ENCODE measurements around the gene RBP5. TPM values are rescaled to one million over a fixed set of nuclear protein-coding genes. Genes with fewer than 3 reads are reported as not detected.

The RBP5 gene
- total and polyA plus RNA-seq, 2 donors (not counting 1 experiment from before 2014, with no cell fraction given) = not detected

DNA sequence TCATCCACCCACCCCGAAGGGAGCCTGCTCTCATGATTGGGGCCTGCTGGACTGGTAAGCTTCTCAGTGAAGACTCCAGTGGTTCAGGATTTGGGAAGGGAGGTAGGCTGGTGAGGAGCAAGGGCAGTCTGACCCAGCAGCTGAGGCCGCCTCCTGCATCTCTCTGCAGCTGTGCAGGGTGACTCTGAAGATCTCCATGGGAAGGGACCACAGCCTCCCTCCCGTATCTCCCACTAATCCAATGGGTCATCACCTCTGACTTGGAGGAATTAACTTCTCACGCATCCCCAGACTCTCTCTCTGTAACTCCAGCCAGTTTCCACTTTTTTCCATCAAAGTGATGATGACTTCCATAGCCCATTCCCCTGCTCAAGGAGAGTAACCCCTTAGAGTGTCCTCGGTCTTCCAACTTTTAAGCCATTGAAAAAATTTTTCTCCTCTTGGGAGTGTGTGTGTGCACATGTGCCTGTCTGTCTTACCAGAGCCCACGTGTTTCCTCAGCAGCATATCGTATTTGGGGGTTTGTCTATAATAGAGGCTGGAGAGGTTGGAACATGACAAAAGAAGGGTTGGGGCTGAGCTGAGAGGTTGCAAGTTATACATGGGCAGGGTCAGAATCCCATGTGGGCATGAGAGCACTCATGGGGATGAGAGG, 12.8 kb upstream of the RBP5 start:
- Histone ChIP-seq H3K4me2 (ENCODE audit: extremely low read depth, insufficient read depth, low read length) (no peak overlapping the region), H3K9ac (ENCODE audit: insufficient read depth, low read length) (no peak overlapping the region), H3K79me2 (ENCODE audit: control insufficient read depth, insufficient read depth, low read length) (no peaks in the 10 kb centered on the region), H3K4me1 (ENCODE audit: control insufficient read depth, extremely low read depth, insufficient read depth, low read length) (no peaks in the 10 kb centered on the region), H3K9me3 (ENCODE audit: control insufficient read depth, insufficient read depth, low read depth, low read length) (no peaks in the 10 kb centered on the region), H3K36me3 (ENCODE audit: control insufficient read depth, insufficient read depth, low read length) (peaks cover 5% of the 10 kb centered on the region), H3K27me3 (ENCODE audit: control insufficient read depth, insufficient read depth, low read length) (no peaks in the 10 kb centered on the region), H3K4me3 (replicated peaks in 1 of 4; ENCODE audit: control extremely low read depth in 1 of 4, insufficient read depth in 1 of 4, low read depth in 3 of 4, low read length in 4 of 4) (no peak overlapping the region), H2AFZ (ENCODE audit: low read length) (no peak overlapping the region), H3K27ac (ENCODE audit: insufficient read depth, low read length) (no peak overlapping the region), H4K20me1 (ENCODE audit: control insufficient read depth, extremely low read depth, insufficient read depth, low read length) (no peaks in the 10 kb centered on the region)
- no peak for DNase-seq (ENCODE audit: low read depth in 2 of 2)
- no peak for TF ChIP-seq EZH2 (IDR thresholded peaks at IDR 0.05; ENCODE audit: low read length, missing control alignments)
- TF ChIP-seq, protein P1, sequence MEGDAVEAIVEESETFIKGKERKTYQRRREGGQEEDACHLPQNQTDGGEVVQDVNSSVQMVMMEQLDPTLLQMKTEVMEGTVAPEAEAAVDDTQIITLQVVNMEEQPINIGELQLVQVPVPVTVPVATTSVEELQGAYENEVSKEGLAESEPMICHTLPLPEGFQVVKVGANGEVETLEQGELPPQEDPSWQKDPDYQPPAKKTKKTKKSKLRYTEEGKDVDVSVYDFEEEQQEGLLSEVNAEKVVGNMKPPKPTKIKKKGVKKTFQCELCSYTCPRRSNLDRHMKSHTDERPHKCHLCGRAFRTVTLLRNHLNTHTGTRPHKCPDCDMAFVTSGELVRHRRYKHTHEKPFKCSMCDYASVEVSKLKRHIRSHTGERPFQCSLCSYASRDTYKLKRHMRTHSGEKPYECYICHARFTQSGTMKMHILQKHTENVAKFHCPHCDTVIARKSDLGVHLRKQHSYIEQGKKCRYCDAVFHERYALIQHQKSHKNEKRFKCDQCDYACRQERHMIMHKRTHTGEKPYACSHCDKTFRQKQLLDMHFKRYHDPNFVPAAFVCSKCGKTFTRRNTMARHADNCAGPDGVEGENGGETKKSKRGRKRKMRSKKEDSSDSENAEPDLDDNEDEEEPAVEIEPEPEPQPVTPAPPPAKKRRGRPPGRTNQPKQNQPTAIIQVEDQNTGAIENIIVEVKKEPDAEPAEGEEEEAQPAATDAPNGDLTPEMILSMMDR (conservative IDR thresholded peaks at IDR 0.05 in 1 of 2, IDR thresholded peaks at IDR 0.05 in 1 of 2; ENCODE audit: low read depth in 1 of 2, low read length in 2 of 2) = no peak

DNA sequence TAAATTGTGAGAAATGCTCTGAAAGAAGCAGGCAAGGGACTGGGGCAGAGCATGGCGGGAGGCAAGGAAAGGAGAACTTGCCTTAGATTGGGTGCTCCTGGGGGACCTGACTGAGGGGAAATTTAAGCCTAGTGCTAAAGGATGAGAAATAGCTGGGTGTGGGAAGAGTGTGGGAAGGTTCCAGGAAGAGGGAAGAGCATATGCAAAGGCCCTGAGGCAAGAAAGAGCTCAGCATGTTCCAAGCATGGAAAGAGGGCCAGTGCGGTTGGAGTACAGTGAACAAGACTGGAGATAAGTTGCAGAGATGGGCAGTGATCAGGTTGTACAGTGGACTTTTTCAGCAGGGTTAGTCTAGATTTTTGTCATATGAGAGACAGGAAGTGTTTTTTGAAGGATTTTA, 10.5 kb upstream of the RBP5 start:
- Histone ChIP-seq H3K4me2 (ENCODE audit: extremely low read depth, insufficient read depth, low read length) (no peak overlapping the region), H3K36me3 (ENCODE audit: control insufficient read depth, insufficient read depth, low read length) (peaks cover 7% of the 10 kb centered on the region), H3K4me3 (replicated peaks in 1 of 4; ENCODE audit: control extremely low read depth in 1 of 4, insufficient read depth in 1 of 4, low read depth in 3 of 4, low read length in 4 of 4) (no peak overlapping the region), H3K9me3 (ENCODE audit: control insufficient read depth, insufficient read depth, low read depth, low read length) (no peaks in the 10 kb centered on the region), H3K27ac (ENCODE audit: insufficient read depth, low read length) (no peak overlapping the region), H3K27me3 (ENCODE audit: control insufficient read depth, insufficient read depth, low read length) (no peaks in the 10 kb centered on the region), H4K20me1 (ENCODE audit: control insufficient read depth, extremely low read depth, insufficient read depth, low read length) (no peaks in the 10 kb centered on the region), H3K9ac (ENCODE audit: insufficient read depth, low read length) (no peak overlapping the region), H3K79me2 (ENCODE audit: control insufficient read depth, insufficient read depth, low read length) (no peaks in the 10 kb centered on the region), H2AFZ (ENCODE audit: low read length) (no peak overlapping the region), H3K4me1 (ENCODE audit: control insufficient read depth, extremely low read depth, insufficient read depth, low read length) (no peaks in the 10 kb centered on the region)
- no peak for DNase-seq (ENCODE audit: low read depth in 2 of 2)
- no peak for TF ChIP-seq EZH2 (IDR thresholded peaks at IDR 0.05; ENCODE audit: low read length, missing control alignments)
- TF ChIP-seq, protein P1 (conservative IDR thresholded peaks at IDR 0.05 in 1 of 2, IDR thresholded peaks at IDR 0.05 in 1 of 2; ENCODE audit: low read depth in 1 of 2, low read length in 2 of 2) = no peak

DNA sequence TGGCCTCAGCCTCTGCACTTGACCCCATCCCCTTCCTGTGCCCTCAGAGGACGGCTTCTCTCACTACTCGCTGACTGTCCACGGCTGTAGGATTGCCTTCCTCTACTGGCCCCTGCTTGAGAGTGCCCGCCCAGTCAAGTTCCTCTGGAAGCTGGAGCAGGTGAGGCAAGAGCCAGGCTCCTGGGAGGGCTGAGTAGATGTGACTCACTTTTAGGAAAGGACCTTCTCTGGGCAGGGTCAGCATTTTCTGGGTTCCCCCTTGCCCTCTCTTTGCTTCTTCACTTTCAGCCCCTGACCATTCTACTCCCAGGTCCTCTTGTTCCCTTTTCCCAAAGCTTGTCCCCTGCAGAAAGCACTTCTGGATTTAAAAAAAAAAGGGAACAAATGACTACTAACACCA, 9.2 kb upstream of the RBP5 start:
- peaks cover 7% of the 10 kb centered on the region for H3K36me3 ChIP-seq (ENCODE audit: control insufficient read depth, insufficient read depth, low read length)
- DNase-seq (ENCODE audit: low read depth in 2 of 2) = no peak

More for the DNA sequence above, 9.2 kb upstream of the RBP5 start:
- no peak overlapping the region for H3K9ac ChIP-seq (ENCODE audit: insufficient read depth, low read length)
- no peaks in the 10 kb centered on the region for H3K4me1 ChIP-seq (ENCODE audit: control insufficient read depth, extremely low read depth, insufficient read depth, low read length)
- no peak overlapping the region for H3K4me2 ChIP-seq (ENCODE audit: extremely low read depth, insufficient read depth, low read length)
- H3K9me3 ChIP-seq (ENCODE audit: control insufficient read depth, insufficient read depth, low read depth, low read length) = no peaks in the 10 kb centered on the region
- no peak overlapping the region for H2AFZ ChIP-seq (ENCODE audit: low read length)
- TF ChIP-seq, protein P1 (conservative IDR thresholded peaks at IDR 0.05 in 1 of 2, IDR thresholded peaks at IDR 0.05 in 1 of 2; ENCODE audit: low read depth in 1 of 2, low read length in 2 of 2) = no peak
- TF ChIP-seq EZH2 (IDR thresholded peaks at IDR 0.05; ENCODE audit: low read length, missing control alignments) = no peak
- H3K79me2 ChIP-seq (ENCODE audit: control insufficient read depth, insufficient read depth, low read length) = no peaks in the 10 kb centered on the region
- no peak overlapping the region for H3K27ac ChIP-seq (ENCODE audit: insufficient read depth, low read length)
- no peak overlapping the region for H3K4me3 ChIP-seq (replicated peaks in 1 of 4; ENCODE audit: control extremely low read depth in 1 of 4, insufficient read depth in 1 of 4, low read depth in 3 of 4, low read length in 4 of 4)
- H3K27me3 ChIP-seq (ENCODE audit: control insufficient read depth, insufficient read depth, low read length) = no peaks in the 10 kb centered on the region
- no peaks in the 10 kb centered on the region for H4K20me1 ChIP-seq (ENCODE audit: control insufficient read depth, extremely low read depth, insufficient read depth, low read length)

Measured in fibroblast of lung (primary cell).